Measurements from ENCODE around the gene SNX11. TPM values are rescaled to one million over a fixed set of nuclear protein-coding genes. Genes with fewer than 3 reads are reported as not detected.

SNX11 gene
- total RNA-seq, 1 donor from 2014 or later = 22.6 TPM

GRCh38 chr17:48150597-48151001 lies 43.0 kb downstream of the SNX11 start:
- Mint-ChIP-seq H3K36me3 (ENCODE audit: low read depth) (no peaks in the 10 kb centered on the region), H3K4me3 (no peak overlapping the region), H3K27ac (ENCODE audit: unreplicated experiment) (no peak overlapping the region), H3K4me1 (peaks cover 8% of the 10 kb centered on the region), H3K9me3 (no peaks in the 10 kb centered on the region), H3K27me3 (ENCODE audit: low read depth) (peaks cover 84% of the 10 kb centered on the region)
- TF ChIP-seq, protein P1, sequence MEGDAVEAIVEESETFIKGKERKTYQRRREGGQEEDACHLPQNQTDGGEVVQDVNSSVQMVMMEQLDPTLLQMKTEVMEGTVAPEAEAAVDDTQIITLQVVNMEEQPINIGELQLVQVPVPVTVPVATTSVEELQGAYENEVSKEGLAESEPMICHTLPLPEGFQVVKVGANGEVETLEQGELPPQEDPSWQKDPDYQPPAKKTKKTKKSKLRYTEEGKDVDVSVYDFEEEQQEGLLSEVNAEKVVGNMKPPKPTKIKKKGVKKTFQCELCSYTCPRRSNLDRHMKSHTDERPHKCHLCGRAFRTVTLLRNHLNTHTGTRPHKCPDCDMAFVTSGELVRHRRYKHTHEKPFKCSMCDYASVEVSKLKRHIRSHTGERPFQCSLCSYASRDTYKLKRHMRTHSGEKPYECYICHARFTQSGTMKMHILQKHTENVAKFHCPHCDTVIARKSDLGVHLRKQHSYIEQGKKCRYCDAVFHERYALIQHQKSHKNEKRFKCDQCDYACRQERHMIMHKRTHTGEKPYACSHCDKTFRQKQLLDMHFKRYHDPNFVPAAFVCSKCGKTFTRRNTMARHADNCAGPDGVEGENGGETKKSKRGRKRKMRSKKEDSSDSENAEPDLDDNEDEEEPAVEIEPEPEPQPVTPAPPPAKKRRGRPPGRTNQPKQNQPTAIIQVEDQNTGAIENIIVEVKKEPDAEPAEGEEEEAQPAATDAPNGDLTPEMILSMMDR (conservative IDR thresholded peaks at IDR 0.05) = no peak
- DNase-seq (ENCODE audit: low read depth, low spot score) = no peak

GRCh38 chr17:48151220-48151619 lies 43.7 kb downstream of the SNX11 start:
- Mint-ChIP-seq H3K36me3 (ENCODE audit: low read depth) (no peaks in the 10 kb centered on the region), H3K27me3 (ENCODE audit: low read depth) (peaks cover 86% of the 10 kb centered on the region), H3K4me3 (no peak overlapping the region), H3K4me1 (peaks cover 13% of the 10 kb centered on the region), H3K9me3 (no peaks in the 10 kb centered on the region), H3K27ac (ENCODE audit: unreplicated experiment) (no peak overlapping the region)
- no peak for DNase-seq (ENCODE audit: low read depth, low spot score)
- TF ChIP-seq, protein P1 (conservative IDR thresholded peaks at IDR 0.05) = no peak

DNA sequence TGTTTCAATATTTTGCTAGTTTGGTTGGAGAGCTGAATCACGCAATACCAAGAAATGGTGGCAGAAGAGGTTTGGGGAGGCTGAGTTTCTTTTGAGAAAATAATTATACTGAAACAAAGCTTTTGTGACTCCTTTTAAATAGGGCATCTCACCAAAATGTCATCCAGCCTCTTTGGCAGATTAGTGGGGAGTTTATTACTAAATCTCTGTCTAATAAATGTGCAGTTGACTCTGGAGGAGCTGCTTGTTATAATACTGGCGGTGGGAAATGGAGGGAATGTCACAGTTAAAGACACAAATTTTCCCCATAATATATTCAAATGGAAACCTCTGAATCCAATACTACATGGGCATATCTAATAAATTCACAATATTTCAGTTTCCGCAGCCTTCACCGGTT lies 44.7 kb downstream of the SNX11 start:
- TF ChIP-seq, protein P1 (conservative IDR thresholded peaks at IDR 0.05) = no peak
- peaks cover 18% of the 10 kb centered on the region for H3K4me1 Mint-ChIP-seq
- no peaks in the 10 kb centered on the region for H3K9me3 Mint-ChIP-seq
- H3K27me3 Mint-ChIP-seq (ENCODE audit: low read depth) = peaks cover 86% of the 10 kb centered on the region
- no peak overlapping the region for H3K4me3 Mint-ChIP-seq
- H3K27ac Mint-ChIP-seq (ENCODE audit: unreplicated experiment) = no peak overlapping the region
- no peak for DNase-seq (ENCODE audit: low read depth, low spot score)
- H3K36me3 Mint-ChIP-seq (ENCODE audit: low read depth) = no peaks in the 10 kb centered on the region

DNA sequence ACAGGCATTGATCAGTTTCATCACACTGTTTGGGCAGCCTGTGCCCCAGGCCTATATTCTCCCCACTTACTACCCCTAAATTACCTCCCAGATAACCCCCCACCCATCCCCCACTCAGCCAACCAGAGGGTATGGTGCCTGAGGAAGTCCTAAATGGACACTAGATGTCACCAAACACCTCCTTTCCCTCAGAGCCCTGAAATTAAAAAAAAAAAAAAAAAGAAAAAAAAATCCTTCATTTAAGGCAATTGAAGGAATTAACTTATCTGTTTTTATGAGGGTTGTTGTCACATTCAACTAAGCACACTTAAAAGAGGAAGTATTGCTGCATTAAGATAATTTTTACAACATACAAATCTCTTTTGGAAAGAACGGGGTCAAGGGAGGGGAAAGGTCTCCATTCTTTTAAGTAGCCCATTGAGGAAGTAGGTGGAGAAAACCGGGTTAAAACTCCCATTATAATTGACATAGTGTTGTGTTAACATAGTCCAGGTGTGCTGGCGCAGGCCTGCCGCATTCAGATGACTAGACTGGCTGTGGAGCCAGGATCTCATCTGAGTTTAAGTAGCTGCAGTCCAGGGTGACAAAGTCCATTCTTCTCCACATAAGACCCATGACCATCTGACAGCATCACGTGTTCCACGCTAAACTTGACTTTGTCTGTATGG lies 46.3 kb downstream of the SNX11 start:
- TF ChIP-seq, protein P1 (conservative IDR thresholded peaks at IDR 0.05) = peak; percentile 66
- Mint-ChIP-seq H3K36me3 (ENCODE audit: low read depth) (no peaks in the 10 kb centered on the region), H3K27ac (ENCODE audit: unreplicated experiment) (no peak overlapping the region), H3K27me3 (ENCODE audit: low read depth) (peaks cover 71% of the 10 kb centered on the region), H3K9me3 (no peaks in the 10 kb centered on the region), H3K4me3 (no peak overlapping the region), H3K4me1 (peaks cover 15% of the 10 kb centered on the region)
- DNase-seq (ENCODE audit: low read depth, low spot score) = peak; percentile 22

DNA sequence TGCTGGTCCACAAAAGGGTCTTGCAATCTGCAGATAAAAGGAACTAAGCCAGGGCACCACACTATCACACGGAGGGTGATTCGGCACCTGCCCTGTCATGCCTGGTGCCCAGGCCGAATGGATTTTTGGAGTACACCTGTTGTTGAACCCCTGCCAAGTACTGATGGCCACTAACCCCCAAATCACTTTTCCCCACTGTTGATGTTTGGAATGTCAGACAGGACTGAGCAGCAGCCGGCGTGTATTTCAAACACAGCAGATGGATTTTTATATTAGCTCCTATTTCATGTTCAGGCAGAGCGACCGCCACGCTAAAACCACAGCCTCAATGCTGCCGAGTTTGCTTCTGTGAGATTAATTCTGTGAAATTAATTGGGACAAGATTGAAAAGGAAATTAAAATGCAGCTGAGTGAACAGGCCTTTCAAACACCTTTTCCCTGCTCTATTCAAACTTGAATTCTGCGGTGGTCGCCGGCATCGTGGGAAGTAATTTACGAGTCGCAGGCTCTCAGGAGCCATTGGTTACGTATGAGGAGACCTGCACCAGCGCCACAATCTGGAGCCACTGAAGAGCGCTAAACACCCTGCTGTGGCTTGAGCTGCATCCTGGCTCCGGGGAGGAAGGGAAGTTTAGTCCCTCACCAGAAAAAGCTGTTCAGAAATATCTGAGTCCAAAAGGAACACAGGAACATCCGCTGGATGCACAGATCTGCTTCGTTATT lies 48.5 kb downstream of the SNX11 start:
- Mint-ChIP-seq H3K36me3 (ENCODE audit: low read depth) (no peaks in the 10 kb centered on the region), H3K4me3 (no peak overlapping the region), H3K27ac (ENCODE audit: unreplicated experiment) (no peak overlapping the region), H3K4me1 (peaks cover 19% of the 10 kb centered on the region), H3K27me3 (ENCODE audit: low read depth) (peaks cover 53% of the 10 kb centered on the region), H3K9me3 (no peaks in the 10 kb centered on the region)
- DNase-seq (ENCODE audit: low read depth, low spot score) = no peak
- TF ChIP-seq, protein P1 (conservative IDR thresholded peaks at IDR 0.05) = no peak

Data from neural crest cell (in vitro differentiated cells).